ENCODE measurements around the gene PCDH7.

Gene PCDH7

DNA sequence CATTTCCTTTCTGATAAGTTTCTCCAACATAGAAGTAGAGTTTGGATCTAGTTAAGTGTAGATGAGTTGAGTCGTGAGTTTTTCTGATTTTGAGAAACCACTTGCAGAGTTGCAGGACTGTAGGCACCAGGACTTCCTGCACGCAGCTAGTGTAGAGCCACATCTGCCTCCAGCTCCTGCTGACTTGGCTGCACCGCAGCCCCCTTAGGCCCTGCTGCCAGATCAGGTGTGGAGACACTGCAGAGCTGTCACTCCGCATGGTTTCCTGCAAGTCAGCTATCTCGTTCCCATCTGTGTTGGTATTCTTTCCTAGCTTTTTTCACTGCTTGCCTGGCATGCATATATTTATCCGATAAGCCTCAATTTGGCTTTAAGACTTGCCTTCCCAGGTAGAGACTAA, 48.9 kb downstream of the PCDH7 start:
- Histone ChIP-seq H4K8ac (ENCODE audit: low read length) (no peak overlapping the region), H2AFZ (ENCODE audit: low read depth, low read length) (no peak overlapping the region), H2BK12ac (ENCODE audit: low read length in 2 of 2) (peak overlapping the region in 1 of 2 experiments; percentile 96), H2BK120ac (ENCODE audit: low read depth, low read length) (no peak overlapping the region), H2AK5ac (ENCODE audit: low read length, severe bottlenecking) (no peak overlapping the region), H3K23ac (ENCODE audit: low read length in 2 of 2) (no peak overlapping the region), H3K18ac (ENCODE audit: low read depth in 1 of 2, low read length in 2 of 2) (peak overlapping the region in 1 of 2 experiments; percentile 71), H3K4me3 (ENCODE audit: insufficient read depth in 1 of 2, low read depth in 1 of 2, low read length in 2 of 2) (no peak overlapping the region), H2BK15ac (ENCODE audit: low read depth, poor library complexity, severe bottlenecking) (no peak overlapping the region), H3K9ac (ENCODE audit: low read length) (no peak overlapping the region), H3K36me3 (ENCODE audit: control insufficient read depth in 1 of 2, insufficient read depth in 2 of 2, low read depth in 1 of 2, low read length in 2 of 2) (no peaks in the 10 kb centered on the region), H3K27me3 (ENCODE audit: control insufficient read depth in 1 of 2, insufficient read depth in 1 of 2, low read length in 2 of 2) (no peaks in the 10 kb centered on the region), H3K4me1 (ENCODE audit: control insufficient read depth, insufficient read depth, low read depth, low read length) (peaks cover 2% of the 10 kb centered on the region), H4K91ac (ENCODE audit: low read length) (no peak overlapping the region), H3K4me2 (ENCODE audit: low read length, poor library complexity, severe bottlenecking) (no peak overlapping the region), H3K4ac (ENCODE audit: low read depth in 1 of 2, low read length in 2 of 2) (peak overlapping the region in 1 of 2 experiments; percentile 47), H3K27ac (ENCODE audit: low read length, poor library complexity, severe bottlenecking) (no peak overlapping the region), H3K14ac (ENCODE audit: low read length in 2 of 2) (peak overlapping the region in 1 of 2 experiments; percentile 23), H3K9me3 (ENCODE audit: control insufficient read depth, low read length) (no peaks in the 10 kb centered on the region), H2BK5ac (ENCODE audit: low read depth, low read length, poor library complexity, severe bottlenecking) (no peak overlapping the region), H3K79me1 (replicated peaks; ENCODE audit: low read length, poor library complexity, severe bottlenecking) (no peaks in the 10 kb centered on the region)
- no peak for DNase-seq
- 38% methylated on average over 5 of the region's 6 CpGs for WGBS

DNA sequence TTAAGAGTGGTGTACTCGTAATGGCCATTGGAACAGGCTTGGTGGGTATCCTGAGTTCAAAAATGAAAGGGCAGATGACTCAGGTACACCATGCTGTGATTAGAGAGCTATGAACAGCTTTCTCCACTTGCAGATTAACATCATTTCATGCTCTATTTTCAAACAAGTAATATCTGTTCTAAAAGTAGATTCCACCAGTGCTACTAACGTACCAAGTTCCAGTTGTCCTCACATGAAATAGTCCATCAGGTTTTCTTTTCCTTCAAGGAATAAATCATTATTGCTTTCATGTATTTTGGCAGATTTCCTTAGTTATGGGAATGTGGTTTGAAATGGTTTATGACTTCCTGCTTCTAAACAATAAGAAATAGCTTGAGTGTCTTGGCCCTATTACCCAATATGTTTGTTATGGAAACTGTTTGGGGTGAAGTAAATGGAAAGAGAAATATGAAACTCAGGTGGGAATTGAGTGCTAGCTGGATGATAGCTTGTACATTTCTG, 49.9 kb downstream of the PCDH7 start:
- no peak overlapping the region for H3K4me2 ChIP-seq (ENCODE audit: low read length, poor library complexity, severe bottlenecking)
- no peak overlapping the region for H3K23ac ChIP-seq (ENCODE audit: low read length in 2 of 2)
- H3K79me1 ChIP-seq (replicated peaks; ENCODE audit: low read length, poor library complexity, severe bottlenecking), result no peaks in the 10 kb centered on the region
- H2AFZ ChIP-seq (ENCODE audit: low read depth, low read length), result no peak overlapping the region
- H3K18ac ChIP-seq (ENCODE audit: low read depth in 1 of 2, low read length in 2 of 2), result no peak overlapping the region
- WGBS, result 39% methylated on average over 2 of the region's 2 CpGs
- H3K4me3 ChIP-seq (ENCODE audit: insufficient read depth in 1 of 2, low read depth in 1 of 2, low read length in 2 of 2), result no peak overlapping the region
- no peaks in the 10 kb centered on the region for H3K36me3 ChIP-seq (ENCODE audit: control insufficient read depth in 1 of 2, insufficient read depth in 2 of 2, low read depth in 1 of 2, low read length in 2 of 2)
- no peaks in the 10 kb centered on the region for H3K9me3 ChIP-seq (ENCODE audit: control insufficient read depth, low read length)
- H2BK15ac ChIP-seq (ENCODE audit: low read depth, poor library complexity, severe bottlenecking), result no peak overlapping the region
- no peaks in the 10 kb centered on the region for H3K27me3 ChIP-seq (ENCODE audit: control insufficient read depth in 1 of 2, insufficient read depth in 1 of 2, low read length in 2 of 2)
- H3K4ac ChIP-seq (ENCODE audit: low read depth in 1 of 2, low read length in 2 of 2), result no peak overlapping the region
- H3K27ac ChIP-seq (ENCODE audit: low read length, poor library complexity, severe bottlenecking), result peak overlapping the region; percentile 6
- H3K14ac ChIP-seq (ENCODE audit: low read length in 2 of 2), result no peak overlapping the region
- no peak overlapping the region for H4K91ac ChIP-seq (ENCODE audit: low read length)
- peaks cover 2% of the 10 kb centered on the region for H3K4me1 ChIP-seq (ENCODE audit: control insufficient read depth, insufficient read depth, low read depth, low read length)
- H4K8ac ChIP-seq (ENCODE audit: low read length), result no peak overlapping the region
- no peak overlapping the region for H3K9ac ChIP-seq (ENCODE audit: low read length)
- DNase-seq, result peak; percentile 66
- H2BK12ac ChIP-seq (ENCODE audit: low read length in 2 of 2), result no peak overlapping the region
- H2BK120ac ChIP-seq (ENCODE audit: low read depth, low read length), result no peak overlapping the region
- H2BK5ac ChIP-seq (ENCODE audit: low read depth, low read length, poor library complexity, severe bottlenecking), result no peak overlapping the region
- no peak overlapping the region for H2AK5ac ChIP-seq (ENCODE audit: low read length, severe bottlenecking)

DNA sequence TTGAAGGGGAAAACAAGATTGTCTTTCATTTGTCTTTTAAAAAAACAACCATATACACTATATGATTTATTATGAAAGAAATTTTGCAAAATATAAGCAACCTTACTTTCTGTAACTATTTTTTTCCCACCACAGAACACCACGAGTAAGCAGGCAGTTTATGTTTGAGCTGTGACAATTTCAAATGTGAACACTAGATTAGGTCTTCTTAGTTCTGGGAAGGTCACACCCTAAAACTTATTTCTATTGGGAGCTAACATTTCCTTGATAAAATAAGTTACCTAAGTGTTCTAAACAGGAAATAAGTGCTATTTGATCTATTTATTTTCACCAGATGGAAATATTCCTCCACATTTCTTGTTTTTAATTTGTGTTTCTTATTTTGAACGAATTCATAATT, 50.6 kb downstream of the PCDH7 start:
- DNase-seq, result no peak
- Histone ChIP-seq H3K14ac (ENCODE audit: low read length in 2 of 2) (no peak overlapping the region), H4K8ac (ENCODE audit: low read length) (no peak overlapping the region), H4K91ac (ENCODE audit: low read length) (no peak overlapping the region), H3K23ac (ENCODE audit: low read length in 2 of 2) (no peak overlapping the region), H3K27me3 (ENCODE audit: control insufficient read depth in 1 of 2, insufficient read depth in 1 of 2, low read length in 2 of 2) (no peaks in the 10 kb centered on the region), H3K4ac (ENCODE audit: low read depth in 1 of 2, low read length in 2 of 2) (no peak overlapping the region), H3K9me3 (ENCODE audit: control insufficient read depth, low read length) (no peaks in the 10 kb centered on the region), H2AK5ac (ENCODE audit: low read length, severe bottlenecking) (no peak overlapping the region), H3K4me1 (ENCODE audit: control insufficient read depth, insufficient read depth, low read depth, low read length) (peaks cover 2% of the 10 kb centered on the region), H3K79me1 (replicated peaks; ENCODE audit: low read length, poor library complexity, severe bottlenecking) (no peaks in the 10 kb centered on the region), H2BK15ac (ENCODE audit: low read depth, poor library complexity, severe bottlenecking) (no peak overlapping the region), H2BK12ac (ENCODE audit: low read length in 2 of 2) (no peak overlapping the region), H3K36me3 (ENCODE audit: control insufficient read depth in 1 of 2, insufficient read depth in 2 of 2, low read depth in 1 of 2, low read length in 2 of 2) (no peaks in the 10 kb centered on the region), H3K27ac (ENCODE audit: low read length, poor library complexity, severe bottlenecking) (no peak overlapping the region), H2BK120ac (ENCODE audit: low read depth, low read length) (no peak overlapping the region), H3K18ac (ENCODE audit: low read depth in 1 of 2, low read length in 2 of 2) (no peak overlapping the region), H2AFZ (ENCODE audit: low read depth, low read length) (no peak overlapping the region), H3K4me2 (ENCODE audit: low read length, poor library complexity, severe bottlenecking) (no peak overlapping the region), H3K9ac (ENCODE audit: low read length) (no peak overlapping the region), H2BK5ac (ENCODE audit: low read depth, low read length, poor library complexity, severe bottlenecking) (no peak overlapping the region), H3K4me3 (ENCODE audit: insufficient read depth in 1 of 2, low read depth in 1 of 2, low read length in 2 of 2) (no peak overlapping the region)
- 33% methylated on average over 1 of the region's 2 CpGs for WGBS

DNA sequence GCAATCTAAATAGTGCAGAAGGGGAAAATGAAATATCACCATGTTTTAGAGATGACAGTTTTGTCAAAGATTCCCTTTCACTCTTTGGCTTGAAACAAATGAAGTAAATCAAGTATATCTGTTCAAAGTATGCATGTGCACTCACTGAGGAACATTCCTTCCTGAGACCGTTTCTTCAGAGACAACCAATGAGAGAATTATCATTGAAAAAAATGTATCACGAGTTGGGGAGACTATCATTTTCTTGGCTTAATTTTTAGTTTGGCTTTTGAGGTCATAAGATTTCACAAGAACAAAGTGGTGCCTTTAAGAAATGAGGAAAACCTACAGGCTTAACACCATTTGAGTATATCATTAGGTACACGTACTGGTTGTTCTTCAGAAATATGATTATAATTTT, 56.3 kb downstream of the PCDH7 start:
- H2AK5ac ChIP-seq (ENCODE audit: low read length, severe bottlenecking), result no peak overlapping the region
- no peak overlapping the region for H3K14ac ChIP-seq (ENCODE audit: low read length in 2 of 2)
- H3K79me1 ChIP-seq (replicated peaks; ENCODE audit: low read length, poor library complexity, severe bottlenecking), result no peaks in the 10 kb centered on the region
- WGBS, result 83% methylated on average over 3 of the region's 3 CpGs
- no peaks in the 10 kb centered on the region for H3K4me1 ChIP-seq (ENCODE audit: control insufficient read depth, insufficient read depth, low read depth, low read length)
- no peak overlapping the region for H3K18ac ChIP-seq (ENCODE audit: low read depth in 1 of 2, low read length in 2 of 2)
- no peak overlapping the region for H2BK12ac ChIP-seq (ENCODE audit: low read length in 2 of 2)
- H3K36me3 ChIP-seq (ENCODE audit: control insufficient read depth in 1 of 2, insufficient read depth in 2 of 2, low read depth in 1 of 2, low read length in 2 of 2), result no peaks in the 10 kb centered on the region
- H3K27ac ChIP-seq (ENCODE audit: low read length, poor library complexity, severe bottlenecking), result no peak overlapping the region
- H3K4ac ChIP-seq (ENCODE audit: low read depth in 1 of 2, low read length in 2 of 2), result no peak overlapping the region
- no peak overlapping the region for H3K9ac ChIP-seq (ENCODE audit: low read length)
- no peak overlapping the region for H3K23ac ChIP-seq (ENCODE audit: low read length in 2 of 2)
- H3K4me3 ChIP-seq (ENCODE audit: insufficient read depth in 1 of 2, low read depth in 1 of 2, low read length in 2 of 2), result no peak overlapping the region
- no peak overlapping the region for H4K91ac ChIP-seq (ENCODE audit: low read length)
- no peak overlapping the region for H3K4me2 ChIP-seq (ENCODE audit: low read length, poor library complexity, severe bottlenecking)
- H4K8ac ChIP-seq (ENCODE audit: low read length), result no peak overlapping the region
- H2BK120ac ChIP-seq (ENCODE audit: low read depth, low read length), result no peak overlapping the region
- H2AFZ ChIP-seq (ENCODE audit: low read depth, low read length), result no peak overlapping the region
- no peak for DNase-seq
- no peak overlapping the region for H2BK5ac ChIP-seq (ENCODE audit: low read depth, low read length, poor library complexity, severe bottlenecking)
- no peaks in the 10 kb centered on the region for H3K9me3 ChIP-seq (ENCODE audit: control insufficient read depth, low read length)
- H3K27me3 ChIP-seq (ENCODE audit: control insufficient read depth in 1 of 2, insufficient read depth in 1 of 2, low read length in 2 of 2), result no peaks in the 10 kb centered on the region
- no peak overlapping the region for H2BK15ac ChIP-seq (ENCODE audit: low read depth, poor library complexity, severe bottlenecking)

Data from mesenchymal stem cell (in vitro differentiated cells and primary cell).